HG02870 (cell line): Measurements from ENCODE around the gene SLC7A14.
A peak's percentile ranks its signal among the peaks of the same experiment; 100 is the strongest.

Experiments
- ATAC-seq: cut with Tn5 transposase; IDR thresholded peaks from one replicate; pipeline ENCODE4 v1.9.1; 2021; ENCODE audit warnings: mild to moderate bottlenecking, moderate library complexity; ENCODE audit not compliant: unreplicated experiment

SLC7A14 gene

GRCh38 chr3:170431054-170431453 lies 154.8 kb downstream of the SLC7A14 start:
- no peak for ATAC-seq

GRCh38 chr3:170429050-170429449 lies 156.8 kb downstream of the SLC7A14 start:
- peak; percentile 59 for ATAC-seq

GRCh38 chr3:170428095-170428494 lies 157.8 kb downstream of the SLC7A14 start:
- no peak for ATAC-seq

GRCh38 chr3:170426240-170426797 lies 159.6 kb downstream of the SLC7A14 start:
- ATAC-seq = no peak

GRCh38 chr3:170425491-170426239 lies 160.2 kb downstream of the SLC7A14 start:
- no peak for ATAC-seq

GRCh38 chr3:170424879-170425278 lies 161.0 kb downstream of the SLC7A14 start:
- no peak for ATAC-seq

- no peak for ATAC-seq
Measured at GRCh38 chr3:170423001-170423615, 162.8 kb downstream of the SLC7A14 start.

- ATAC-seq = no peak
Measured at GRCh38 chr3:170421758-170422157, 164.1 kb downstream of the SLC7A14 start.

- no peak for ATAC-seq
Measured at GRCh38 chr3:170421111-170421641, 164.7 kb downstream of the SLC7A14 start.

- ATAC-seq = no peak
Measured at GRCh38 chr3:170420307-170420821, 165.5 kb downstream of the SLC7A14 start.

- no peak for ATAC-seq
Measured at GRCh38 chr3:170419557-170420087, 166.3 kb downstream of the SLC7A14 start.

- ATAC-seq = no peak
Measured at GRCh38 chr3:170418422-170419398, 167.2 kb downstream of the SLC7A14 start, which contains the start of gene CLDN11. CLDN11 (plus strand) TSS chr3:170418868; CDS start chr3:170419067, 199 bp downstream.

GRCh38 chr3:170417090-170417489 lies 168.8 kb downstream of the SLC7A14 start:
- ATAC-seq = no peak

- ATAC-seq = no peak
Measured at GRCh38 chr3:170414202-170414663, 171.6 kb downstream of the SLC7A14 start.

GRCh38 chr3:170413291-170413690 lies 172.6 kb downstream of the SLC7A14 start:
- no peak for ATAC-seq

GRCh38 chr3:170410428-170411029 lies 175.3 kb downstream of the SLC7A14 start:
- ATAC-seq = no peak
